Left lung (tissue), 10 donors: Measurements from ENCODE around the gene ZNF236. TPM values are rescaled to one million over a fixed set of nuclear protein-coding genes. Genes with fewer than 3 reads are reported as not detected.
"Not testable (repeated sequence)": the region's sequence is repeated elsewhere in the genome, so short reads cannot be mapped to it uniquely, and the experiment has no call there.

Source experiments
- ATAC-seq: fragments of 200-7000 bp; cut with Tn5 transposase; one replicate; pipeline ENCODE4 v1.9.1; 2020; ENCODE audit warnings: moderate library complexity
- DNase-seq, 4 donors: peaks; one replicate each; pipeline ENCODE4 v3.0.0-alpha.2; 2013 to 2020
- H3K27ac ChIP-seq, 2 donors: fragments of 200-600 bp; sonication (generic) in 1 of 2; one replicate each; pipeline versions ENCODE4 v1.5.0 to v1.8.0; 2020 to 2021
- H3K27me3 ChIP-seq, 2 donors: fragments of 200-600 bp; sonication (generic) in 1 of 2; one replicate each; pipeline versions ENCODE4 v1.5.0 to v1.8.0; 2020 to 2021
- H3K36me3 ChIP-seq, 2 donors: fragments of 200-600 bp; sonication (generic) in 1 of 2; one replicate each; pipeline versions ENCODE4 v1.5.0 to v1.8.0; 2020 to 2021
- H3K4me1 ChIP-seq, 2 donors: fragments of 200-600 bp; one replicate each; pipeline ENCODE4 v1.8.0; 2021
- H3K4me3 ChIP-seq, 2 donors: fragments of 200-600 bp; sonication (generic) in 1 of 2; one replicate each; pipeline versions ENCODE4 v1.5.0 to v1.8.0; 2020 to 2021; ENCODE audit warnings: mild to moderate bottlenecking in 1 of 2
- H3K9me3 ChIP-seq, 2 donors: fragments of 200-600 bp; sonication (generic) in 1 of 2; one replicate each; pipeline versions ENCODE4 v1.5.0 to v1.8.0; 2020 to 2021
- CTCF ChIP-seq, 2 donors: fragments of 200-600 bp; sonication (generic) in 1 of 2; IDR thresholded peaks; one replicate each; pipeline versions ENCODE4 v1.5.0 to v1.8.0; 2021; ENCODE audit warnings: antibody characterized with exemption in 2 of 2
- intact Hi-C, 2 donors: fragments of 100-400 bp; cut with DNase I; formaldehyde crosslinking; loops; one replicate each; pipeline versions ENCODE4 v1.11.2 to v1.14.2; 2022
- polyA plus RNA-seq, 6 donors: library from polyadenylated mRNA; unstranded; fragments of 120-200 nt; gene quantifications; one replicate each; pipeline ENCODE4 v1.2.1, GENCODE V29; 2013; ENCODE audit not compliant: insufficient read length in 6 of 6
- total RNA-seq, 2 donors: library from RNA; stranded (reverse); fragmentation: NEBNext Ultra II Directional; extraction: Animal tissue kit (Norgen Biotek cat#: 25700); gene quantifications; one replicate each; pipeline ENCODE4 v1.2.1, GENCODE V29; 2021
- donor health status: DM: no; HTN: yes; CAD: no.
- donor health status: DM: no; HTN: no; CAD: no.

Gene ZNF236
- total and polyA plus RNA-seq, 8 donors: 10.9 to 15.1 (median 12.5) TPM

GRCh38 chr18:76943542-76944339 lies 121.4 kb downstream of the ZNF236 start:
- peaks cover 0 to 35% of the 10 kb centered on the region in 2 donors for H3K36me3 ChIP-seq
- TF ChIP-seq CTCF (IDR thresholded peaks at IDR 0.05): no peak
- intact Hi-C loops: no loop called here
- H3K27ac ChIP-seq: peak overlapping the region; percentile 29 to 41
- peaks cover 0 to 9% of the 10 kb centered on the region in 2 donors for H3K4me1 ChIP-seq
- H3K4me3 ChIP-seq: no peak overlapping the region
- no peaks in the 10 kb centered on the region for H3K27me3 ChIP-seq
- peak in 2 of 4 donors; percentile 73 to 83 for DNase-seq
- no peaks in the 10 kb centered on the region for H3K9me3 ChIP-seq
- ATAC-seq: peak; percentile 96

- H3K27me3 ChIP-seq, DNase-seq, H3K9me3 ChIP-seq, H3K4me3 ChIP-seq, intact Hi-C loops, ATAC-seq, H3K4me1 ChIP-seq: not testable (repeated sequence)
- Histone ChIP-seq H3K27ac (peak overlapping the region in 1 of 2 donors; percentile 29), H3K36me3 (peaks cover 0 to 34% of the 10 kb centered on the region in 2 donors)
Observed at GRCh38 chr18:76944346-76944745, 122.0 kb downstream of the ZNF236 start.

GRCh38 chr18:76948345-76948744 lies 126.0 kb downstream of the ZNF236 start:
- Histone ChIP-seq H3K27me3 (no peaks in the 10 kb centered on the region), H3K36me3 (peaks cover 0 to 54% of the 10 kb centered on the region in 2 donors), H3K27ac (no peak overlapping the region), H3K9me3 (no peaks in the 10 kb centered on the region), H3K4me1 (peaks cover 1 to 17% of the 10 kb centered on the region in 2 donors), H3K4me3 (no peak overlapping the region)
- DNase-seq (no peak), ATAC-seq (no peak)
- no peak for TF ChIP-seq CTCF (IDR thresholded peaks at IDR 0.05)
- intact Hi-C loops: no loop called here

- Histone ChIP-seq H3K4me3 (no peak overlapping the region), H3K9me3 (no peaks in the 10 kb centered on the region), H3K27ac (no peak overlapping the region), H3K36me3 (peaks cover 0 to 63% of the 10 kb centered on the region in 2 donors), H3K27me3 (no peaks in the 10 kb centered on the region), H3K4me1 (peaks cover 9 to 17% of the 10 kb centered on the region in 2 donors)
- DNase-seq (no peak), ATAC-seq (peak; percentile 11)
- no peak for TF ChIP-seq CTCF (IDR thresholded peaks at IDR 0.05)
- intact Hi-C loops: no loop called here
Observed at GRCh38 chr18:76951456-76952247, 129.3 kb downstream of the ZNF236 start.

GRCh38 chr18:76952747-76953146 lies 130.4 kb downstream of the ZNF236 start:
- peaks cover 9 to 17% of the 10 kb centered on the region in 2 donors for H3K4me1 ChIP-seq
- no peak for TF ChIP-seq CTCF (IDR thresholded peaks at IDR 0.05)
- H3K27ac ChIP-seq: peak overlapping the region; percentile 59 to 64
- intact Hi-C loops: no loop called here
- H3K4me3 ChIP-seq: no peak overlapping the region
- no peaks in the 10 kb centered on the region for H3K9me3 ChIP-seq
- DNase-seq (no peak), ATAC-seq (peak; percentile 5)
- no peaks in the 10 kb centered on the region for H3K27me3 ChIP-seq
- peaks cover 0 to 62% of the 10 kb centered on the region in 2 donors for H3K36me3 ChIP-seq
